Uterus (tissue), 2 donors: ENCODE results near the gene LRRC3C.

ENCODE experiments used
- CTCF ChIP-seq, 4 experiments: fragments of 200-600 bp in 2 of 4; fragments of 450-650 bp in 2 of 4; sonication (generic) in 2 of 4; IDR thresholded peaks; one replicate each; pipeline ENCODE4 v1.5.1; 2016 to 2019; ENCODE audit warnings: antibody characterized with exemption in 4 of 4, mild to moderate bottlenecking in 2 of 4, moderate library complexity in 1 of 4
- POLR2A ChIP-seq, 2 donors: fragments of 450-650 bp; IDR thresholded peaks; one replicate each; pipeline ENCODE4 v1.6.1; 2016; ENCODE audit warnings: antibody characterized with exemption in 2 of 2, mild to moderate bottlenecking in 1 of 2, moderate library complexity in 1 of 2

- TF ChIP-seq CTCF (IDR thresholded peaks at IDR 0.05): no peak
- no peak for TF ChIP-seq POLR2A (IDR thresholded peaks at IDR 0.05)
Observed at GRCh38 chr17:39979016-39979670, 51.6 kb downstream of the LRRC3C start.
